GM06990 (cell line): ENCODE measurements around the gene WHAMM.

Source experiments
- DNase-seq: peaks from one replicate; pipeline ENCODE4 v3.0.0-alpha.2; 2011; ENCODE audit not compliant: insufficient read length; ENCODE audit errors: extremely low read depth
- H3K27me3 ChIP-seq: replicated peaks from 2 replicates; pipeline ENCODE4 v1.6.0; 2011; ENCODE audit warnings: low read length; ENCODE audit not compliant: control insufficient read depth, insufficient read depth
- H3K36me3 ChIP-seq: 2 replicates; pipeline ENCODE4 v1.5.1; 2011; ENCODE audit warnings: low read length; ENCODE audit not compliant: control insufficient read depth, insufficient read depth
- H3K4me3 ChIP-seq: replicated peaks from 2 replicates; pipeline ENCODE4 v1.5.1; 2011; ENCODE audit warnings: low read depth, mild to moderate bottlenecking, control low read depth, low read length
- CTCF ChIP-seq: IDR thresholded peaks from 2 replicates; pipeline ENCODE4 v1.5.1; 2011; ENCODE audit warnings: low read length, control low read depth, mild to moderate bottlenecking, inconsistent platforms; ENCODE audit not compliant: insufficient read depth, poor library complexity, severe bottlenecking

The WHAMM gene

GRCh38 chr15:82789491-82789890 lies 19.9 kb upstream of the WHAMM start:
- H3K4me3 ChIP-seq = no peak overlapping the region
- TF ChIP-seq CTCF = no peak
- DNase-seq = no peak

GRCh38 chr15:82790321-82790720 lies 19.1 kb upstream of the WHAMM start:
- TF ChIP-seq CTCF = no peak
- no peak for DNase-seq
- no peak overlapping the region for H3K4me3 ChIP-seq
- H3K27me3 ChIP-seq = no peaks in the 10 kb centered on the region
- H3K36me3 ChIP-seq = no peaks in the 10 kb centered on the region

More at GRCh38 chr15:82789491-82789890, 19.9 kb upstream of the WHAMM start:
- no peaks in the 10 kb centered on the region for H3K36me3 ChIP-seq
- no peaks in the 10 kb centered on the region for H3K27me3 ChIP-seq

- Histone ChIP-seq H3K4me3 (no peak overlapping the region), H3K36me3 (no peaks in the 10 kb centered on the region), H3K27me3 (no peaks in the 10 kb centered on the region)
- TF ChIP-seq CTCF = no peak
- DNase-seq = no peak
Measured at GRCh38 chr15:82792068-82792467, 17.4 kb upstream of the WHAMM start.

- H3K36me3 ChIP-seq = no peaks in the 10 kb centered on the region
- H3K4me3 ChIP-seq = no peak overlapping the region
- DNase-seq = no peak
- no peak for TF ChIP-seq CTCF
- H3K27me3 ChIP-seq = no peaks in the 10 kb centered on the region
Measured at GRCh38 chr15:82793737-82794136, 15.7 kb upstream of the WHAMM start.

GRCh38 chr15:82798104-82798503 lies 11.3 kb upstream of the WHAMM start:
- Histone ChIP-seq H3K27me3 (no peaks in the 10 kb centered on the region), H3K36me3 (no peaks in the 10 kb centered on the region), H3K4me3 (no peak overlapping the region)
- no peak for TF ChIP-seq CTCF
- DNase-seq = no peak

GRCh38 chr15:82798531-82799166 lies 10.8 kb upstream of the WHAMM start:
- no peak for TF ChIP-seq CTCF
- Histone ChIP-seq H3K4me3 (no peak overlapping the region), H3K36me3 (no peaks in the 10 kb centered on the region), H3K27me3 (no peaks in the 10 kb centered on the region)
- DNase-seq = no peak
